ENCODE data around the gene DNAJC30. TPM values are rescaled to one million over a fixed set of nuclear protein-coding genes. Genes with fewer than 3 reads are reported as not detected.

The DNAJC30 gene
- total RNA-seq, 1 experiment from 2014 or later = 6.8 TPM

GRCh38 chr7:73705551-73705920 lies 22.3 kb upstream of the DNAJC30 start:
- peaks cover 9% of the 10 kb centered on the region for H3K36me3 Mint-ChIP-seq
- TF ChIP-seq FOXJ3 (CRISPR knock-in tag; IDR thresholded peaks at IDR 0.05; ENCODE audit: borderline replicate concordance) (no peak), CTCF (IDR thresholded peaks at IDR 0.05) (no peak), IRF2 (CRISPR knock-in tag; IDR thresholded peaks at IDR 0.05; ENCODE audit: borderline replicate concordance, low read depth) (no peak), ZNF232 (CRISPR knock-in tag; IDR thresholded peaks at IDR 0.05) (no peak), ERG (CRISPR knock-in tag; IDR thresholded peaks at IDR 0.05) (no peak), ATF1 (CRISPR knock-in tag; IDR thresholded peaks at IDR 0.05) (no peak), AFF4 (CRISPR knock-in tag; IDR thresholded peaks at IDR 0.05; ENCODE audit: borderline replicate concordance) (no peak), OVOL2 (CRISPR knock-in tag; IDR thresholded peaks at IDR 0.05; ENCODE audit: borderline replicate concordance) (no peak), STAT6 (CRISPR knock-in tag; conservative IDR thresholded peaks at IDR 0.05; ENCODE audit: low read depth) (no peak), ATF2 (CRISPR knock-in tag; IDR thresholded peaks at IDR 0.05; ENCODE audit: borderline replicate concordance, low read depth) (no peak), AR (CRISPR knock-in tag; IDR thresholded peaks at IDR 0.05) (no peak), FOXP1 (CRISPR knock-in tag; IDR thresholded peaks at IDR 0.05; ENCODE audit: borderline replicate concordance) (no peak), JUN (CRISPR knock-in tag; IDR thresholded peaks at IDR 0.05) (no peak), ZNF317 (CRISPR knock-in tag; IDR thresholded peaks at IDR 0.05; ENCODE audit: borderline replicate concordance, low read depth) (no peak), ZSCAN18 (CRISPR knock-in tag; IDR thresholded peaks at IDR 0.05) (no peak), HMGA2 (CRISPR knock-in tag; IDR thresholded peaks at IDR 0.05) (no peak), E2F1 (CRISPR knock-in tag; IDR thresholded peaks at IDR 0.05) (no peak)

More at GRCh38 chr7:73705551-73705920, 22.3 kb upstream of the DNAJC30 start:
- H3K9me3 Mint-ChIP-seq = no peaks in the 10 kb centered on the region
- DNase-seq (ENCODE audit: low spot score) = no peak
- no peak overlapping the region for H3K4me3 Mint-ChIP-seq
- ATAC-seq = no peak
- peaks cover 15% of the 10 kb centered on the region for H3K4me1 Mint-ChIP-seq
- POLR2A ChIA-PET = no interaction called here
- no peaks in the 10 kb centered on the region for H3K27me3 Mint-ChIP-seq (ENCODE audit: low read depth)
- H3K27ac Mint-ChIP-seq = no peak overlapping the region
- CTCF ChIA-PET = interaction anchor here (0.6 to 8.0 kb wide), 7 partner anchors 20 to 166 kb away, joined by 3 to 61 read pairs (median 7); no protein-coding TSS in a partner anchor
